ENCODE measurements around the gene MPHOSPH8.

- TF ChIP-seq CTCF (conservative IDR thresholded peaks at IDR 0.05) (no peak), ZFX (IDR thresholded peaks at IDR 0.05) (no peak)
Measured at GRCh38 chr13:19661561-19661960, 28.1 kb downstream of the MPHOSPH8 start.
